Measurements from ENCODE around the gene PBX1. TPM values are rescaled to one million over a fixed set of nuclear protein-coding genes. Genes with fewer than 3 reads are reported as not detected.

Gene PBX1
- total RNA-seq, 4 donors from 2014 or later = 89.6 to 138 (median 112) TPM

GRCh38 chr1:164759144-164759920 lies 200.3 kb downstream of the PBX1 start:
- Histone ChIP-seq H3K9me3 (no peaks in the 10 kb centered on the region), H3K4me1 (peaks cover 39 to 66% (median 58%) of the 10 kb centered on the region in 4 donors), H3K27ac (replicated peaks in 1 of 4) (peak overlapping the region; percentile 50 to 76 (median 63)), H3K4me3 (no peak overlapping the region), H3K36me3 (no peaks in the 10 kb centered on the region), H3K27me3 (no peaks in the 10 kb centered on the region)
- no peak for DNase-seq (ENCODE audit: extremely low spot score)
- no peak for TF ChIP-seq POLR2AphosphoS5 (IDR thresholded peaks at IDR 0.05)
- TF ChIP-seq CTCF (IDR thresholded peaks at IDR 0.05) = no peak
- TF ChIP-seq POLR2A (IDR thresholded peaks at IDR 0.05; ENCODE audit: low read depth) = no peak
- TF ChIP-seq EP300 (IDR thresholded peaks at IDR 0.05) = no peak
- intact Hi-C loops (cut with DNase I) = no loop called here
- 83% methylated on average over 6 of the region's 6 CpGs for WGBS

DNA sequence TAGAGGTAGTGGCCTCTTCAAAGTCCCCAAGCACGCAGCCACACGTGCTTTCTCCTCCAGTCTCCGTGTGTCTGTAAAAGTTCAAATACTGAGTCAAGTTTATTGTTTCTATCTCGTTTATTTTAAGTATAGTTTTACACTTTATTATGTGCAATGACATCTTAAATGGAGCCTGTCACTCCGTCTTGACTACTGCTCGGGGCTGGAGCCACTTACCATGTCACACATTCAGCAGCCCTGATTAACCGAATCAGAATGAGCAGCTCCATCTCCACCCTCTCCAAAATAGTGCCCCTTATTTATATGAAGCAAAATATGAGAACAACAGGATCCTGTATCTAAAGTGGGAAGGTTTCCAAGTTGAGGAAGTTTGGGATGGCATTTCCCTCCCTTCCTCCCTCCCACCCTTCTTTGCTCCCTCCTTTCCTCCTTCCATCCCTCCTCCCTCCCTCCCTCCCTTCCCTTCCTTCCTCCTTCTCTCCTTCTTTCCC lies 201.0 kb downstream of the PBX1 start:
- peak overlapping the region; percentile 50 to 76 (median 63) for H3K27ac ChIP-seq (replicated peaks in 1 of 4)
- TF ChIP-seq POLR2A (IDR thresholded peaks at IDR 0.05; ENCODE audit: low read depth) = no peak
- no peak for TF ChIP-seq POLR2AphosphoS5 (IDR thresholded peaks at IDR 0.05)
- no peak for TF ChIP-seq CTCF (IDR thresholded peaks at IDR 0.05)
- no peak for TF ChIP-seq EP300 (IDR thresholded peaks at IDR 0.05)
- H3K9me3 ChIP-seq = no peaks in the 10 kb centered on the region
- intact Hi-C loops (cut with DNase I) = no loop called here
- H3K4me1 ChIP-seq = peaks cover 37 to 66% (median 58%) of the 10 kb centered on the region in 4 donors
- WGBS = 44% methylated on average over 7 of the region's 7 CpGs
- H3K36me3 ChIP-seq = no peaks in the 10 kb centered on the region
- H3K27me3 ChIP-seq = no peaks in the 10 kb centered on the region
- DNase-seq (ENCODE audit: extremely low spot score) = no peak
- no peak overlapping the region for H3K4me3 ChIP-seq

GRCh38 chr1:164760569-164760968 lies 201.6 kb downstream of the PBX1 start:
- TF ChIP-seq CTCF (IDR thresholded peaks at IDR 0.05) = no peak
- peak in 1 of 2 donors; percentile 16 for TF ChIP-seq POLR2AphosphoS5 (IDR thresholded peaks at IDR 0.05)
- 36% methylated on average over 5 of the region's 5 CpGs for WGBS
- no peak for DNase-seq (ENCODE audit: extremely low spot score)
- peak overlapping the region; percentile 50 to 76 (median 63) for H3K27ac ChIP-seq (replicated peaks in 1 of 4)
- no peaks in the 10 kb centered on the region for H3K9me3 ChIP-seq
- no peak overlapping the region for H3K4me3 ChIP-seq
- no peaks in the 10 kb centered on the region for H3K27me3 ChIP-seq
- intact Hi-C loops (cut with DNase I) = no loop called here
- no peaks in the 10 kb centered on the region for H3K36me3 ChIP-seq
- peaks cover 38 to 66% (median 58%) of the 10 kb centered on the region in 4 donors for H3K4me1 ChIP-seq

DNA sequence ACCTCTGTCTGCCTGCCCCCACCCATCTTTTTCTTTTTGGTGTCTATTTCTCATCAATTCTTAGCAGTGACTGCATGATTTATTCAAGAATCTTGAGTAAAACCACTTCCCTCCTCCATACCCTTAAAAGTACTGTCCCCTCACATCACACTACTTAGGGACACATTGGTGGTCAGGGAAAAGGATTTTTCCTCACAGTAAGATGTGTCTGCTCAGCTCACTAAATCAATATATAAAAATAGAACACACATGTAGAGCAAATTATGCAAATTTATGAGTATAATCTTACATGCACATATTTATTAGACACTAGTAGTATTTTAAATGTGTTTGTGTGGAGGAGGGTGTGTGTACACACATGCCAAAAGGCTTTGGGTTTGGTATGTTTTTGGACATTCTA lies 202.0 kb downstream of the PBX1 start:
- Histone ChIP-seq H3K4me3 (no peak overlapping the region), H3K27ac (replicated peaks in 1 of 4) (peak overlapping the region; percentile 50 to 76 (median 63)), H3K36me3 (no peaks in the 10 kb centered on the region), H3K9me3 (no peaks in the 10 kb centered on the region), H3K4me1 (peaks cover 38 to 66% (median 58%) of the 10 kb centered on the region in 4 donors), H3K27me3 (no peaks in the 10 kb centered on the region)
- intact Hi-C loops (cut with DNase I) = no loop called here
- no peak for DNase-seq (ENCODE audit: extremely low spot score)
- no peak for TF ChIP-seq POLR2A (IDR thresholded peaks at IDR 0.05; ENCODE audit: low read depth)

DNA sequence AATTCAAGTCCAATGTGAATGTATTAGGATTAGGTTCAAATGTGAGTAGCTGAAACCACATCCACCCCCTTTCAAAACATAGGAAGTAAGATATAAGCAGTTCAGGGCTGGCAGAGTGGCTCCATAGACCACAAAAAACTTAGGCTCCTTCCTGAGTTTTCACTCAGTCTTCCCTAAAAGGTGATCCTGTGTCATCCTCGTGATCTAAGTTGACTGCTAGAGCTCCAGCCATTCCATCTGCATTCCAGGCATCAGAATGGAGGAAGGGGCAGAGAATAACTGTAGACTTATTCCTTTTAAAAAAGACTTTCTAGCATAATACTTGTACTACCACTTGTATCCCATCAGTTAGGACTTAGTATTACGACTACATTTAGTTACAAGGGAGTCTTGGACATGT lies 204.1 kb downstream of the PBX1 start:
- peaks cover 56 to 78% (median 73%) of the 10 kb centered on the region in 4 donors for H3K4me1 ChIP-seq
- H3K9me3 ChIP-seq = no peaks in the 10 kb centered on the region
- H3K4me3 ChIP-seq = no peak overlapping the region
- TF ChIP-seq POLR2AphosphoS5 (IDR thresholded peaks at IDR 0.05) (no peak), POLR2A (IDR thresholded peaks at IDR 0.05; ENCODE audit: low read depth) (no peak), EP300 (IDR thresholded peaks at IDR 0.05) (no peak), CTCF (IDR thresholded peaks at IDR 0.05) (no peak)
- 83% methylated on average over 2 of the region's 2 CpGs for WGBS
- intact Hi-C loops (cut with DNase I) = no loop called here
- no peak for DNase-seq (ENCODE audit: extremely low spot score)
- no peaks in the 10 kb centered on the region for H3K27me3 ChIP-seq
- peak overlapping the region in 2 of 4 donors; percentile 4 to 76 for H3K27ac ChIP-seq (replicated peaks in 1 of 4)
- no peaks in the 10 kb centered on the region for H3K36me3 ChIP-seq
